Measurements from ENCODE around the gene LRRC61.

GRCh38 chr7:150337179-150337578, 14.0 kb downstream of the LRRC61 start:
- no peak for TF ChIP-seq RXRA (IDR thresholded peaks at IDR 0.05; ENCODE audit: borderline replicate concordance, low read depth)
- no peak for TF ChIP-seq CTCF (IDR thresholded peaks at IDR 0.05)
- TF ChIP-seq ZBTB33 (IDR thresholded peaks at IDR 0.05; ENCODE audit: borderline replicate concordance, low read depth) = no peak
- TF ChIP-seq POLR2AphosphoS5 (IDR thresholded peaks at IDR 0.05; ENCODE audit: low read depth, low read length) = no peak
- no peak for TF ChIP-seq MXI1 (IDR thresholded peaks at IDR 0.05; ENCODE audit: low read depth, low read length)
- TF ChIP-seq MAX (IDR thresholded peaks at IDR 0.05; ENCODE audit: low read depth) = no peak
- TF ChIP-seq TAF1 (IDR thresholded peaks at IDR 0.05; ENCODE audit: borderline replicate concordance, low read depth, low read length) = no peak
- TF ChIP-seq CHD2 (IDR thresholded peaks at IDR 0.05; ENCODE audit: low read length, partially characterized antibody) = no peak
- TF ChIP-seq EZH2phosphoT487 (IDR thresholded peaks at IDR 0.05; ENCODE audit: borderline replicate concordance, low read depth) = no peak
- no peak for TF ChIP-seq FOXM1 (IDR thresholded peaks at IDR 0.05; ENCODE audit: low read depth)
- TF ChIP-seq EP300 (IDR thresholded peaks at IDR 0.05; ENCODE audit: borderline replicate concordance in 1 of 2, low read depth in 1 of 2, low read length in 1 of 2) = no peak
- no peak for TF ChIP-seq RAD21 (IDR thresholded peaks at IDR 0.05; ENCODE audit: low read length)
